HT1080 (cell line): ENCODE results near the gene APPL2. TPM values are rescaled to one million over a fixed set of nuclear protein-coding genes. Genes with fewer than 3 reads are reported as not detected.
A peak's percentile ranks its signal among the peaks of the same experiment; 100 is the strongest.
"Not testable (repeated sequence)": the region's sequence is repeated elsewhere in the genome, so short reads cannot be mapped to it uniquely, and the experiment has no call there.

Source experiments
- DNase-seq: peaks from one replicate; pipeline ENCODE4 v3.0.0-alpha.2; 2015; ENCODE audit warnings: low read depth
- total RNA-seq: library from RNA; depleted of rRNA; stranded (reverse); fragments of >200 nt; shearing (Covaris generic); gene quantifications from 2 replicates; pipeline ENCODE4 v1.2.3, GENCODE V29; 2014

APPL2 gene
- total RNA-seq, 1 experiment from 2014 or later: 17.5 TPM

DNA sequence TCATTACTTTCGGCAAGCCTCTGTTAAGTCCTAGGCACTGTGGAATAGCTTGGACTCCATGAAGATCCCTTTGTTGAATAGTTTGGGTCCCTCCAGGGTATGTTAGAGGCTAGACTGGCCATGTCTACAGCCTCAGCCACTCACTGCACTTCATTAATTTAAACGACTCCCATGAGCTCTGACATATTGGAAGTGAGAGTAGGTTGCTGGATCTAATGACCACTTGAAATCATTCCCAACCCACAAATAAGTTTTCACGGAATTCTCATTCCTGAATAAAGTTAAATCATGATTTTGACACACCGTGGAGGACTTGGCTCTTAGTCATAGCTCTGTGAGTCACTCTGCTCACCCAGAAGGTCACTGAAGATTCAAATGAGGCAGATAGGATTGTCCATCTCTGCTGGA is 21.4 kb upstream of the APPL2 start:
- peak; percentile 86 for DNase-seq

DNA sequence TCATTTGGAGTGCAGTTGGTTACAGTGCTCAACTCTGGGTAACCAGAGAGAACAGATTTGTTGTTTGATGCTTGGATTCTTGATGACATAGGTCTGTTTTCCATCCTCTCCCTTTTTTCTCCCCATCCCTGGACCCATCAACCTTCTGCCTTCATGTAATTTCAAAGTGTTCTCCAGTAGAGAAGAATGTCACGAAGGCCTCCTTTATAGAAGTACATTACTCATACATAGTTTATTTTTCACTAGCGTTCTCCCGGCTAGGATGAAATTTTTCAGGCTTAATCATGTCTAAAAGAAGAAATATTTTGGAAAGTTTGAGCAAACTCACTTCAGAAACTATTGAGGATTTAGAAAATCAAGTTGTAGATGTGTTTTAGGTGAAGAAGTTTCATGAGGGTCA is 20.9 kb upstream of the APPL2 start:
- peak; percentile 47 for DNase-seq

DNA sequence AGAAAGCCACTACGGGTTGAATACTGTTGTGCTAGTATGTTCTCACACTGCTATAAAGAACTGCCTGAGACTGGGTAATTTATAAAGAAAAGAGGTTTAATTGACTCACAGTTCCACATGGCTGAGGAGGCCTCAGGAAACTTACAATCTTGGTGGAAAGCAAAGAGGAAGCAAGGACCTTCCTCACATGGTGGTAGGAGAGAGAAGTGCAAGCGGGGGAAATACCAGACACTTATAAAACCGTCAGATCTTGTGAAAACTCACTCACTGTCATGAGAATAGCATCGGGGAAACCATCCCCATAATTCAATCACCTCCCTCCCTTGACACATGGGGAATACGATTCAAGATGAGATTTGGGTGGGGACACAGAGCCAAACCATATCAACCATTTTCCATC is 20.5 kb upstream of the APPL2 start:
- not testable (repeated sequence) for DNase-seq

DNA sequence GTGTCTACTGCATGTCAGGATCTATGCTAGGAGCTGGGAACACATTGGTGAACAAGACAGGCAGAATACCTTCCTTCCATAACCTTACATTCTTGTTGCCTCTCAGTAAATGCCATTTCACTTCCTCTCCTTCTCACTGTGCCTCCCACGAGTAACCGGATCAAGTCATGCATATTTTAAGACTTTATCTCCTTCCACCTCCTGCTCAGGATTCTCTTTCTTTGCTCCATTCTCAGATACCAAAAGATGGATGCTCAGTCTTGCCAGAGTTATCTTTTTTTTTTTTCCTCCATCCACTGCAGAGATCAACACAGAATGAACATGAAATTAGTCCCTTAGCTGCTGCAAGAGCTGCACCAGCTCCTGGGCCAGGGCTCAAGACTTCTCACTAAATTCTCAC is 20.0 kb upstream of the APPL2 start:
- DNase-seq: no peak

DNA sequence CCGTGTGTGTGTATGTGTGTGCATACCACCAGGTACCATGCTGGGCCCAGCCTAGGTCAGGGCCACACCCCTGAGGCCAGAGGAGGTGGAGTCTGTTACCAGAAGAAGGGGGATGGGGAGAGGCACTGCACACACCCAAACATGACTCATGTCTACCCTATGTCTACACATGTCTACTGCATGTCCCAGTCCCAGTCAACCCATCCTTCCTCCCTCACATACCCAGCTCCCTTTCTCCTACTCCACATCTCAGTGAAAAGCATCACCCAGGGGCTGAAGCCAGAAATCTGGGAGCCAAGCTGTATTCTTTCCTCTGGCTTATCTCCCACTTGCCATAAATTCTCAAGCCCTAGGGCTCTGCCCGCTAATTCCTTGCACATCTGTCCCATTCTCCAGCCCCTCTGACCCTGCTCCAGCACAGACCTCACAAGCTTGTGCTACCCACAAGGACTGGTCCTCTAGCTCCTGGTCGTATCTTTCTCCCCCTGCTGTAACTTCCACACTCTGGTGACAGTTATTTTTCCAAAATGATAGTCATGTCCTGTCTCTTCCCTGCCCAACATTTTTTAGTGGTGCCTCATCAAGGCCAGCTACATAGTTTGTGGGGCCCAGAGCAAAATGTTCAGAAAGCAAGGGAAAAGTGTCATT is 18.0 kb upstream of the APPL2 start:
- DNase-seq: peak; percentile 86

DNA sequence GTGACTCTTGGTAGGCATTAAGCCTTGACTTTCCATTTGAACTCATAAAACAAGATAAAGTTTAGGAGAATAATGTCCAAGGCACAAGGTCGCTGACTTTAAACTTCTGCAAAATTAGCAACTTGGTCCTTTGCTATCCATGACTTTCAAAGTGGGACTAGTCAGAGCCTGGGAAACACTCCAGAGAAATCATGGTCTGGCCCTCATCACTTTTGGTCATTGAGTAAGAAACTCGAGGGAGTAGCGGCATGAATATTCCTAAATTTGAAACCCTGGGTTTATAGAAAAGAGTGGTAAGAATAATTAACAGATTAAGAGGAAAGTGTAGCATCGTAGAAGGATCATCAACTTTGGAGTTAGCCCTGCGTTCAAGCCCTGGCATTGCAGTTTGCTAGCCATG is 16.9 kb upstream of the APPL2 start:
- no peak for DNase-seq

DNA sequence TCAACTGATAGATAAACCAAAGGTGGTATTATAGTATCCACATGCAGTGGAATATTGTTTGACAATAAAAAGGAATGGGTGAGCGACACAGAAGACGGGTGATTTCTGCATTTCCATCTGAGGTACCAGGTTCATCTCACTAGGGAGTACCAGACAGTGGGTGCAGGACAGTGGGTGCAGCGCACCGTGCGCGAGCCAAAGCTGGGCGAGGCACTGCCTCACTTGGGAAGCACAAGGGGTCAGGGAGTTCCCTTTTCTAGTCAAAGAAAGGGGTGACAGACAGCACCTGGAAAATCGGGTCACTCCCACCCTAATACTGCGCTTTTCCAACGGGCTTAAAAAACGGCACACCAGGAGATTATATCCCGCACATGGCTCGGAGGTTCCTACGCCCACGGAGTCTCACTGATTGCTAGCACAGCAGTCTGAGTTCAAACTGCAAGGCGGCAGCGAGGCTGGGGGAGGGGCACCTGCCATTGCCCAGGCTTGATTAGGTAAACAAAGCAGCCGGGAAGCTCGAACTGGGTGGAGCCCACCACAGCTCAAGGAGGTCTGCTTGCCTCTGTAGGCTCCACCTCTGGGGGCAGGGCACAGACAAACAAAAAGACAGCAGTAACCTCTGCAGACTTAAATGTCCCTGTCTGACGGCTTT is 9.9 kb upstream of the APPL2 start:
- DNase-seq: not testable (repeated sequence)

DNA sequence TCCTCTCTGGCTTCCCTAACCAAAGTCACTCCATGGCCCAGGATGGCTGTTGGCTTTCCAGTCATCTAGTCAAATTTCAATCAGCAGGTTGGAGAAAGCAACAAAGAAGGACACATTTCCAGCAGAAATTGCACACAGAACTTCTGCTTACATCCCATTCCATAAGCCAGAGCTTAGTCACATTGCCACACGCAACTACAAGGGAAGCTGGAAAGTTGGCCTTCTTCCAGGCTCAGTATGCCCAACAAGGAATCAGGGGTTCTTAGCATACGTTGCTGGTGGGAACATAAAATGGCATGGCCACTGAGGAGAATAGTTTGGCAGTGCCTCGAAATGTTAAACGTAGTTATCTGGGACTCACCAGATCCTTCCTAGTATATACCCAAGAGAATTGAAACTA is 9.3 kb upstream of the APPL2 start:
- DNase-seq: no peak

DNA sequence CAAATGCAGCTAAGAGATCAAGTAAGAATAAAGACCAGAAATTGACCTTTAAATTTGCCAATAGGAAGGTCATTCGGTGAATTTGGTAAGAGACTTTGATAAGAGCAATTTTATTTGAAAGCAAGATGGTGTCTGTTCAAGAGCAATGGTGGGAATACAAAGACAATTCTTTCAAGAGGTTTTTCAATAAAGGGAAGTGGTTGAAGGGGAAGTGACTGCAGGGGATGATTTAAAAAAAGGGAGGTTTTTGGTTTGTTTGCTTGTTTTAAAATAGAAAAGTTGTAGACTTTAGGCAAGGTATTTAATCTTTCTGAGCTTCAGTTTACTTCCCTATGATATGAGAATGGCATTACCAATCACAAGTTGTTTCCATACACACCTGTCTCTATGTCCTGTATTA is 4.3 kb upstream of the APPL2 start:
- DNase-seq: no peak

DNA sequence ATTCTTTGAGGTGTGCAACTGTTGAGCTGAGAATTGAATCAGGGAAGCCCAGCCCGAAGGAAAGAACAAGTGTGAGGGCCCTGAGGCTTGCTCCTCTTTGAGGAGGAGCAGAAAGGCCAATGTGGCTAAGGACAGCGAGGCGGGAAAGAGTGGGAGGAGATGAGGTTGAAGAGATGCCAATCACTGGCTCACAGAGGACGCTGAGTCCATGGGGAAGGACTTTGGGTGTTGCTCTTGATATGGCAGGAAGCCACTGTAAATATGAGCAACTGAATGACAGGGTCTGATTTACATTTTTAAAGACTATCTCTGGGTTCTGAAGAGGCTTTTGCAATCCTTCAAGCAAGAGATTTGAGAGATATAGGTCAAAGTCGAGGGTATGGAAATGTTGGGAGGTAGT is 3.3 kb upstream of the APPL2 start:
- DNase-seq: no peak

DNA sequence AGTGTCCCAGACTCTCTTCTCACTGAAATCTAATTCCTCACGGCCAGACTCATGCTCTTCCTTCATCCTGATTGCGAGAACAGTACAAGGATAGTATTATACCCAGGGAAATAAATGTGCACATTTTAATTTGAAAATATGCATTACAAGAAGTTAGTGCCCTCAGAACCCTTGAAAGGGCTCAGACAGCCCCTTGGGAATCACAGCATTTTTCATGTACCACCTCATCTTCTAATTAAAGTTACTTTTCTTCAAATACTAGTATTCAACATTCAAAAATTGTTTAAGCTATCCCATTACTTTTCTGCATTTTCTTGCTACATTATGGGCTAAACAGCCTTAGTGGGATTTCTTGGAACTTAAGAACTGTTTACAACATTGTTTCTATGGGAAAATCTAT is 1.7 kb upstream of the APPL2 start:
- DNase-seq: no peak

DNA sequence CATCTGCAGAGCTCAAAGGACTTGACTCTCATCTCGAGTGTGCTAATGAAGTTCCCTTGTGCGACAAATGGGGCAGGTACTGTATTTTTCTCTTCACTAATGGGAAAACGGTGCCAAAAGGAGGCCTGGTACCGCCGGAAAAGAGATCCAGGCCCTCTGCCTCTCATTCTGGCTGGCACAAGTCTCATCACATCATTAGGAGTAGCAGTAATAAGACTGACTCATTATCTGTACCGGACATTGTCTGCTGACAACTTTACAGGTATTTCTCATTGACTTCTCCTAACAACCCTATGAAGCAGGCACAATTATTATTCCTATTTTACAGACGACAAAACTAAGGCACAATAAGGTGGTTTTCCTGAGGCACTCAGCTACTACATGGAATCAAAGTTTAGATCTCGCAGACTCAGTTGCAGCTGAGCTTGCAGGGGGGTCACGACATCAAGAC is 668 bp downstream of the APPL2 start:
- DNase-seq: peak; percentile 40

DNA sequence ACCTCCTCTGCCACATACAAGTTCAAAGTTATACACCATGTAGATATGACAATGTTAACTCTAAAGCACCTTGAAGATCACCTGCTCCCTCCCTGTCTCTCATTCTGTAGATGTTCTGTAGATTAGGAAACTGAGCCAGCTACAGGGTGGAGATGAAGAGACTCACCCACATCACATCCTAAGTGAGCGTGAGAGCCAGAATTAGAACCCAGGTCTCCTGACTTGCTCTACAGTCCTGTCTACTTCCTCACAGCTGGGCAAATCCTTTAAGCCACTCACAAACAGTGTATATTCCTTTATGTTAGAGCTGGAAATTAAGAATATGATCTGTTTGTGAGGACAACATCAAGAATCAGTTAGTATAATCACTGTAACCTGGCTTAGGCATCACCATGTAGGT is 1.8 kb downstream of the APPL2 start:
- DNase-seq: no peak

DNA sequence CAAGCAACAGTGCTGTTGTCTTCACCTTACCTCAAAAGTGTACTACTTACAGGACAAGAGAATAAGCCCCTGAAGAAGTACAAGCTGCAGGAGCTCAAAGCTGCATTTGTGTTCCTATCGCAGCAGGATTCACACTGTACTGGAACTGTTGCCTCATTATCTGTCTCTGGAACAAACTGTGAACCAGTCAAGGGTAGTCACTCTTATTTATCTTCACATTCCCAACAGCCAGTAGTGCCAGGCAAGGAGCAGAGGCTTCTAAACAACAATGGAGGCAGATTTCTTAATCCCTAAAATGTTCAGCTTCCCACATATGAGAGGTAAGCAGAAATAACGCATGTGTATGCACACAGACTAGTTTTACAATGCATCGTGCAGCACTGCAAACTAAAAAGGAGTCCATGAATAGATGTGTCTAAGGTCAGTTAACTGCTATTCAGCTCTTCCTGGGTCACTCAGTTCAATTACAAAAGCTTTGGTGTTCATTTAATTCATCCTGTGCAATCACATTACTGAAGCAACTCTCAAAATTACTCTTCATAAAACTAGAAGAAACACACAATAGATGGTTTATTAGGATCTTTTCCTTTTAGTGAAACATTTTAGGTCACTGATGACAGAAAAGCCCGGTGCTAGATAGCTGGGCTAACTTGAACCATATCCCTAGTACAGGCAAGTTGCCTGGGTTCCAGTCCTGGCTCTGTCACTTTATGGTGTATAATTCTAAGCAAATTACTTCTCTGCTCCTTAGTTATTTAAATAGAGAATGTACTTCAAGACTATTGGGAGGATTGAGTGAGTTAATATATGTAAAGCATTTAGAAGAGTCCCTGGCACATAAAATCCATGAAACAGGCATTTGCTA is 2.7 kb downstream of the APPL2 start:
- no peak for DNase-seq

DNA sequence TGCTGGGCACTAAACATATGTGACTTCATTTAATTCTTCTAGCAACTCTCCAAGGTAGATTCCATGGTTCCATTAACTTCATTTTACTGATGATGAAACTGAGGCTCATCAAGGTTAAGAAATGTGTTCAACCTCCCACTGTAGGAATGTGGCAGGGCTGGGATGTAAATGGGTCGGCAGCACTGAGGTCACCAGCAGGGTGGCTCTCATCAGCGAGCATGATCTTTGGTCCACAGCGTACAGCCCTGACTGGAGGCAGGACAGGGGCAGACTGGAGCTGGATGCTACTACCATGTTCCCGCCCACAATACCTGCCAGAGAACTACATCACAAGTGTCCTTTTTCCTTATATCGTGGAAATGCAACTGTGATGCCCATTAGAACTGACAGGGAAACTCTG is 4.6 kb downstream of the APPL2 start:
- DNase-seq: no peak

DNA sequence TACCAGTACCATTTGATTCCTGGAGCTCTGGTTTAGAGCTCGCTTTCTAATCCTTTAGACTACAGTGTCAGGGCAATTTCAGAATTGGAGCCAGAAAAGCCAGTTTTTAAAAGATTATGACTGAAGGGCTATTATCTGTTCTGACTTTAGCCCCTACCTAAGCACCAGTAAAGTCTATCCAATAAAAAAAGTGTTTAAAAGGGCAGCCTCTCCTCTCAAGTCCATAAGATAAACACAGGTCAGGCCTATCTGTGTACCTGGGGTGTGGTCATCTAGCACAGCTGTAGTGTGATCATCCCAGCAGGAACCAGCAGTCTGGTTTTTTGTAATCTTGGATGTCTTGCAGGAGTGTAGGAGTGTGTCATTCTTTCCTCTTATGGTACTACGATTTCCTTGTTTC is 6.6 kb downstream of the APPL2 start:
- DNase-seq: no peak

DNA sequence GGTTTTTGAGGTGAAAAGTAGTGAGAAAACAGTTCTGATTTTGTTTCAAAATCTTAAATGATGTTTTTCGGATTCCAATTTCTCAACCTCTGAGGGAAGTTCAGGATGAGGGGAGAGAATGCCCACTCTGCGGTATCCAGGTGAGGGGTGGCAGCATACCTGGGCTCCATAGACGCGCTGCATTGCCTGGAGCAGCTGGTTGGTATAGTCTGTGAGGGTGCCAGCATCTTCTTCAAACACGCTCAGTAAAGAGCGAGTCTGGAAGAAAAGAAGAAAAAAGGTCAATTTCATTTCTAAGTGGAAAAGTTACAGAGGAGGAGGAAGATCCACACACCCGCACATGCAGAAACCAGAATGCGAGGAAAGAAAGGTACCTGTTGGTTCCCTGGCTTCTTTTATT is 7.0 kb downstream of the APPL2 start:
- no peak for DNase-seq

DNA sequence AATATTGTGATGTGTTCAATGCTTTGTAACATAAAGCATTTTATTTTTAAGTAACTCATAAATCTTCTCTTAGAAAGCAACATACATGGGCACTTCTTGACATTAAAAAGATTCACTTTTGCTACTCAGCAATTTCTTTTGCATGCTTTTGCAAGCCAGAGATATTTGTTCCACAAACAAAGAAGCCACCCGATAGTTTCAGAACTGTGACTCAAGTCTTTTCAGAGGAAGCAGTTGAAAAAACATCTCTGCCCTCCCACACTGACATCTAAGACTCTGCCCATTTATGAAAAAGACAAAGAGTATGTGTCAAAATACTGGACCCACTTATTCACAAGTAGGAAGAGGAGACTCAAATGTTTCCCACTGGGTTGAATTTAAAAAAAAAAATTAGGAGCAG is 7.5 kb downstream of the APPL2 start:
- DNase-seq: peak; percentile 38

DNA sequence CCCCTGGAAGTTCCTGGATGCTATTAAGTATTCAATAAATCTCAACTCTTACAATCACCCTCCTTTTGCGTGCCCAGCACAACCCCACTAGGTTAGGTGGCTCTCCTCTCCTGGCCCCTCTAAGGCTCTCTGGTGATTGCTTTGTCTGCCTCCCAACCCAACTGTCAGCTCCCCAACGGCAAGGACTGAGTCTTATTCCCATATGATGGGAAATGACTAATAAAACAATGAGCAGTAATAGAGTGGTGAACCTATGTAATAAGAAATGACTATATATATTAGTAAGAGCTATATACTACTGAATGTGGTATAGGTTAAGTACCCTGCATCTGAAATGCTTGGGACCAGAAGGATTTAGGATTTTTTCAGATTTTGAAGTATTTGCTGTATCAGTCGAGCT is 8.1 kb downstream of the APPL2 start:
- DNase-seq: peak; percentile 19

DNA sequence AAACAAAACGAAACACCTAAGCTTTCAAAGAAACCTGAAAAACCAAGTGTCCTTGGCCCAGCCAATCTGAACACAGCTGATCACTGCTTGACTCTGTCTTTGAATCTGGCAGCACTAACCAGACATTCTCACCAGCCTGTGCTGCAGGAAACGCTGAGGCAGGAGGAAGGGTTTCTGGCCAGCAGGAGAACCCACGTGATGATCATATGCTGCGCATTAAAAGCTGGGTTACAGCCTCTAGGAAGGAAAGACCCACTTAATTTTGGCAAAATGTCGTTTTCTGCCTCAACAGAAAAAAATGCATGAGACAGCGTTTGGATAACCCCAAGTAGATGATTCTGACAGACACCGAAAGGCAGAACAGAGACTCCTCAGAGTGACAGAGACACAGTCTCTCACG is 9.8 kb downstream of the APPL2 start:
- peak; percentile 8 for DNase-seq

DNA sequence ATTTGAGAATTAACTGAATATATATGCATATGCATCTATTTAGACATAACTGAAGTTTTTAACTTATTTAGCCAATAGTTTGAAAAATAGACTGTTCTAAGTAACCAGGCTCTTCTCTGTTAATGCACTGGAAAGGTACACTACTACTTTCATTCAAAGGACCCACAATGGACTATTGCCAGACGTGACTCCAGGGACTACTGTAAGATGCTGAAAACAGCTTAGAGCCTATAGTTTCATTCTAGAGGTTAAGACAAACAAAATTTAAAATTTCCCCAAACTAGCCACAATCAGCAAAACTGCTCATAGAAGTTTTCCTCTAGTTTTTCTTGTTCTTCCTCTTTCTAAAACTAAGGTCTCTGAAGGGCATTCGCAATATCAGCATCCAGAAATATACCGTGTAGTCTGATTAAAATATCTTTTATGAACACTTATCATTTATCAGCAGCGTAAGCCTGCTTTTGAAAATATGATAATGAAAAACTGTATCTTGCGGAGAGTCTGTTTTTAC is 10.4 kb downstream of the APPL2 start:
- DNase-seq: no peak

DNA sequence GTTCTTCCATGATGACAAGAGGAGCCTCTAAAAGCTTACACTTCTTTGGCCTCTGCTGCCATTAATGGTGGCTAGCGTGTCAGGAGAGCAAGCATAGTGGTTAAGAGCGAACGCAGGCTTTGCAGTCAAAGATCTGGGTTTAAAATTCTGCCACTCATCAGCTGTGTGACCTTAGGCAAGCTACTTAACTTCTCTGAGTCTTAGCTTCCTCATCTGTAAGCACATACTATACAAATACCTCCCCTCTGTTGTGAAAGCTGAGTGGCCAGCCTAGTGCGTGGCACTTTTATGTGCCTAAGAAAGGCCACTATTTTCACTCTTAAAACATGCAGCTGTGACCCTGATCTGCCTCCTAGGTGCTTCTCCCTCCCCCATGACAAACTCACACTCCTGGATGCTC is 11.6 kb downstream of the APPL2 start:
- DNase-seq: no peak
